Liver (tissue), 3 donors: ENCODE data around the gene ZBTB45.

Source experiments
- EGR1 ChIP-seq, 2 donors: IDR thresholded peaks; 2 replicates each; pipeline ENCODE4 v1.6.1; 2016 to 2018; ENCODE audit warnings: antibody characterized with exemption in 2 of 2, low read depth in 2 of 2
- FOXA1 ChIP-seq: IDR thresholded peaks from 2 replicates; pipeline ENCODE4 v1.6.1; 2016; ENCODE audit warnings: antibody characterized with exemption
- FOXA2 ChIP-seq: IDR thresholded peaks from 2 replicates; pipeline ENCODE4 v1.6.1; 2016; ENCODE audit warnings: antibody characterized with exemption
- JUND ChIP-seq, 2 donors: IDR thresholded peaks; 2 replicates each; pipeline ENCODE4 v1.6.1; 2016; ENCODE audit warnings: antibody characterized with exemption in 2 of 2
- RAD21 ChIP-seq, 2 donors: IDR thresholded peaks; 2 replicates each; pipeline ENCODE4 v1.6.1; 2016; ENCODE audit warnings: antibody characterized with exemption in 2 of 2, mild to moderate bottlenecking in 2 of 2
- RXRA ChIP-seq, 2 donors: IDR thresholded peaks; 2 replicates each; pipeline ENCODE4 v1.6.1; 2017 to 2018; ENCODE audit warnings: antibody characterized with exemption in 2 of 2, mild to moderate bottlenecking in 1 of 2
- SP1 ChIP-seq: IDR thresholded peaks from 2 replicates; pipeline ENCODE4 v1.6.1; 2018; ENCODE audit warnings: antibody characterized with exemption, mild to moderate bottlenecking
- TAF1 ChIP-seq: conservative IDR thresholded peaks from 2 replicates; pipeline ENCODE4 v1.6.1; 2016; ENCODE audit warnings: antibody characterized with exemption, mild to moderate bottlenecking
- YY1 ChIP-seq: IDR thresholded peaks from 2 replicates; pipeline ENCODE4 v1.6.1; 2016; ENCODE audit warnings: antibody characterized with exemption, mild to moderate bottlenecking
- TF ChIP-seq, protein P1 (sequence below): fragments of 150-350 bp; IDR thresholded peaks from 2 replicates; pipeline ENCODE4 v1.5.1; 2017; ENCODE audit warnings: improper control_type of control experiment, low read depth, low read length; ENCODE audit not compliant: missing input control
- TF ChIP-seq, protein P2 (sequence below): IDR thresholded peaks from 2 replicates; pipeline ENCODE4 v1.6.1; 2016; ENCODE audit warnings: antibody characterized with exemption
- TF ChIP-seq, protein P3 (sequence below): IDR thresholded peaks from 2 replicates; pipeline ENCODE4 v1.6.1; 2016; ENCODE audit warnings: antibody characterized with exemption
- TF ChIP-seq, protein P4 (sequence below): IDR thresholded peaks from 2 replicates; pipeline ENCODE4 v1.6.1; 2016; ENCODE audit warnings: antibody characterized with exemption, mild to moderate bottlenecking
- donor health status: healthy.
- donor health status: healthy.

DNA sequence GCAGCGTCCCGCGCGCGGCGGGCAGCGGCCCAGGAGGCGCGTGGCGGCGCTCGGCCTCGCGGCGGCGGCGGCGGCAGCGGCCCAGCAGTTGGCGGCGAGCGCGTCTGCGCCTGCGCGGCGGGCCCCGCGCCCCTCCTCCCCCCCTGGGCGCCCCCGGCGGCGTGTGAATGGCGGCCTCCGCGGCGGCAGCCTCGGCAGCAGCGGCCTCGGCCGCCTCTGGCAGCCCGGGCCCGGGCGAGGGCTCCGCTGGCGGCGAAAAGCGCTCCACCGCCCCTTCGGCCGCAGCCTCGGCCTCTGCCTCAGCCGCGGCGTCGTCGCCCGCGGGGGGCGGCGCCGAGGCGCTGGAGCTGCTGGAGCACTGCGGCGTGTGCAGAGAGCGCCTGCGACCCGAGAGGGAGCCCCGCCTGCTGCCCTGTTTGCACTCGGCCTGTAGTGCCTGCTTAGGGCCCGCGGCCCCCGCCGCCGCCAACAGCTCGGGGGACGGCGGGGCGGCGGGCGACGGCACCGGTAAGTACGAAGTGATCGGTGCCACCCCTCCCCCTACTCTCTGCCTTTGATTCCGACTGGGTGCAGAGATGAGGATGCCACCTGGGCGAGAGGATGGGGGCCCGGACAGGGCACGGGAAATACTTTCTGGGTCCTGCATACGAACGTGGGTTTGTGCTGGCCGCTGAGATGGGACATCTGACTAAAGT lies 25.1 kb upstream of the ZBTB45 start:
- TF ChIP-seq RAD21 (IDR thresholded peaks at IDR 0.05) (no peak), FOXA2 (no peak), TAF1 (no peak), EGR1 (IDR thresholded peaks at IDR 0.05; ENCODE audit: low read depth in 2 of 2) (no peak), YY1 (no peak), SP1 (no peak), RXRA (IDR thresholded peaks at IDR 0.05) (no peak), FOXA1 (no peak), JUND (IDR thresholded peaks at IDR 0.05) (no peak)
- TF ChIP-seq, protein P1, sequence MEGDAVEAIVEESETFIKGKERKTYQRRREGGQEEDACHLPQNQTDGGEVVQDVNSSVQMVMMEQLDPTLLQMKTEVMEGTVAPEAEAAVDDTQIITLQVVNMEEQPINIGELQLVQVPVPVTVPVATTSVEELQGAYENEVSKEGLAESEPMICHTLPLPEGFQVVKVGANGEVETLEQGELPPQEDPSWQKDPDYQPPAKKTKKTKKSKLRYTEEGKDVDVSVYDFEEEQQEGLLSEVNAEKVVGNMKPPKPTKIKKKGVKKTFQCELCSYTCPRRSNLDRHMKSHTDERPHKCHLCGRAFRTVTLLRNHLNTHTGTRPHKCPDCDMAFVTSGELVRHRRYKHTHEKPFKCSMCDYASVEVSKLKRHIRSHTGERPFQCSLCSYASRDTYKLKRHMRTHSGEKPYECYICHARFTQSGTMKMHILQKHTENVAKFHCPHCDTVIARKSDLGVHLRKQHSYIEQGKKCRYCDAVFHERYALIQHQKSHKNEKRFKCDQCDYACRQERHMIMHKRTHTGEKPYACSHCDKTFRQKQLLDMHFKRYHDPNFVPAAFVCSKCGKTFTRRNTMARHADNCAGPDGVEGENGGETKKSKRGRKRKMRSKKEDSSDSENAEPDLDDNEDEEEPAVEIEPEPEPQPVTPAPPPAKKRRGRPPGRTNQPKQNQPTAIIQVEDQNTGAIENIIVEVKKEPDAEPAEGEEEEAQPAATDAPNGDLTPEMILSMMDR: no peak
- TF ChIP-seq, protein P2, sequence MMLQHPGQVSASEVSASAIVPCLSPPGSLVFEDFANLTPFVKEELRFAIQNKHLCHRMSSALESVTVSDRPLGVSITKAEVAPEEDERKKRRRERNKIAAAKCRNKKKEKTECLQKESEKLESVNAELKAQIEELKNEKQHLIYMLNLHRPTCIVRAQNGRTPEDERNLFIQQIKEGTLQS: no peak
- TF ChIP-seq, protein P3, sequence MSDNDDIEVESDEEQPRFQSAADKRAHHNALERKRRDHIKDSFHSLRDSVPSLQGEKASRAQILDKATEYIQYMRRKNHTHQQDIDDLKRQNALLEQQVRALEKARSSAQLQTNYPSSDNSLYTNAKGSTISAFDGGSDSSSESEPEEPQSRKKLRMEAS: no peak
- TF ChIP-seq, protein P4, sequence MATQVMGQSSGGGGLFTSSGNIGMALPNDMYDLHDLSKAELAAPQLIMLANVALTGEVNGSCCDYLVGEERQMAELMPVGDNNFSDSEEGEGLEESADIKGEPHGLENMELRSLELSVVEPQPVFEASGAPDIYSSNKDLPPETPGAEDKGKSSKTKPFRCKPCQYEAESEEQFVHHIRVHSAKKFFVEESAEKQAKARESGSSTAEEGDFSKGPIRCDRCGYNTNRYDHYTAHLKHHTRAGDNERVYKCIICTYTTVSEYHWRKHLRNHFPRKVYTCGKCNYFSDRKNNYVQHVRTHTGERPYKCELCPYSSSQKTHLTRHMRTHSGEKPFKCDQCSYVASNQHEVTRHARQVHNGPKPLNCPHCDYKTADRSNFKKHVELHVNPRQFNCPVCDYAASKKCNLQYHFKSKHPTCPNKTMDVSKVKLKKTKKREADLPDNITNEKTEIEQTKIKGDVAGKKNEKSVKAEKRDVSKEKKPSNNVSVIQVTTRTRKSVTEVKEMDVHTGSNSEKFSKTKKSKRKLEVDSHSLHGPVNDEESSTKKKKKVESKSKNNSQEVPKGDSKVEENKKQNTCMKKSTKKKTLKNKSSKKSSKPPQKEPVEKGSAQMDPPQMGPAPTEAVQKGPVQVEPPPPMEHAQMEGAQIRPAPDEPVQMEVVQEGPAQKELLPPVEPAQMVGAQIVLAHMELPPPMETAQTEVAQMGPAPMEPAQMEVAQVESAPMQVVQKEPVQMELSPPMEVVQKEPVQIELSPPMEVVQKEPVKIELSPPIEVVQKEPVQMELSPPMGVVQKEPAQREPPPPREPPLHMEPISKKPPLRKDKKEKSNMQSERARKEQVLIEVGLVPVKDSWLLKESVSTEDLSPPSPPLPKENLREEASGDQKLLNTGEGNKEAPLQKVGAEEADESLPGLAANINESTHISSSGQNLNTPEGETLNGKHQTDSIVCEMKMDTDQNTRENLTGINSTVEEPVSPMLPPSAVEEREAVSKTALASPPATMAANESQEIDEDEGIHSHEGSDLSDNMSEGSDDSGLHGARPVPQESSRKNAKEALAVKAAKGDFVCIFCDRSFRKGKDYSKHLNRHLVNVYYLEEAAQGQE: no peak
